CD4-positive, alpha-beta T cell (primary cell): ENCODE data around the gene CADM4. TPM values are rescaled to one million over a fixed set of nuclear protein-coding genes. Genes with fewer than 3 reads are reported as not detected.

ENCODE experiments used
- ATAC-seq: fragments of 200-7000 bp; cut with Tn5 transposase; one replicate; pipeline ENCODE4 v1.10.0; 2022; ENCODE audit warnings: mild to moderate bottlenecking; ENCODE audit not compliant: poor library complexity
- CTCF ChIA-PET: fragments of 350-600 bp; sonication (Branson Sonifier 250); formaldehyde crosslinking; loops from one replicate; lab custom pipeline; 2021; ENCODE audit warnings: antibody characterized with exemption, inconsistent platforms; lab: Charles Lee
- POLR2A ChIA-PET: fragments of 350-600 bp; sonication (Branson Sonifier 250); formaldehyde crosslinking; loops from one replicate; lab custom pipeline; 2021; ENCODE audit warnings: antibody characterized with exemption, inconsistent platforms; lab: Charles Lee
- DNase-seq, 14 experiments: peaks; one replicate each; pipeline ENCODE4 v3.0.0-alpha.2; 2013 to 2020; ENCODE audit warnings: mixed read lengths in 2 of 14
- H3K27ac ChIP-seq, 2 donors: one replicate each; pipeline versions ENCODE4 v1.5.1 to v1.7.0; 2013; ENCODE audit warnings: low read length in 2 of 2, low read depth in 1 of 2, mild to moderate bottlenecking in 1 of 2
- H3K27me3 ChIP-seq, 2 experiments: 1 replicate in 1 of 2; 2 replicates in 1 of 2; pipeline versions ENCODE4 v1.6.1 to v1.7.0; 2013; ENCODE audit warnings: low read length in 2 of 2, control low read depth in 1 of 2, mild to moderate bottlenecking in 1 of 2, moderate library complexity in 1 of 2; ENCODE audit not compliant: insufficient read depth in 2 of 2, control insufficient read depth in 1 of 2
- H3K36me3 ChIP-seq: one replicate; pipeline ENCODE4 v1.6.1; 2013; ENCODE audit warnings: low read length, control low read depth; ENCODE audit not compliant: insufficient read depth
- H3K4me1 ChIP-seq: one replicate; pipeline ENCODE4 v1.6.1; 2013; ENCODE audit warnings: low read length, control low read depth; ENCODE audit not compliant: insufficient read depth
- H3K4me3 ChIP-seq: one replicate; pipeline ENCODE4 v1.5.1; 2013; ENCODE audit warnings: mild to moderate bottlenecking, low read length, moderate library complexity
- H3K9me3 ChIP-seq, 2 experiments: 1 replicate in 1 of 2; 2 replicates in 1 of 2; pipeline versions ENCODE4 v1.6.1 to v1.7.0; 2013; ENCODE audit warnings: low read length in 2 of 2, mild to moderate bottlenecking in 2 of 2, control low read depth in 1 of 2, moderate library complexity in 1 of 2; ENCODE audit not compliant: control insufficient read depth in 1 of 2, insufficient read depth in 1 of 2
- H3K27ac Mint-ChIP-seq: one replicate; pipeline ENCODE4 v1.8.0; 2020; ENCODE audit warnings: mixed read lengths
- H3K27me3 Mint-ChIP-seq: one replicate; pipeline ENCODE4 v1.8.0; 2021; ENCODE audit warnings: mixed read lengths
- H3K36me3 Mint-ChIP-seq: one replicate; pipeline ENCODE4 v1.8.0; 2021; ENCODE audit warnings: low read depth, mixed read lengths
- H3K4me1 Mint-ChIP-seq: one replicate; pipeline ENCODE4 v1.8.0; 2021; ENCODE audit warnings: low read depth, mixed read lengths
- H3K4me3 Mint-ChIP-seq: one replicate; pipeline ENCODE4 v1.8.0; 2020; ENCODE audit warnings: mild to moderate bottlenecking, mixed read lengths
- H3K9me3 Mint-ChIP-seq: one replicate; pipeline ENCODE4 v1.8.0; 2020; ENCODE audit warnings: mixed read lengths
- CTCF ChIP-seq: fragments of 200-600 bp; IDR thresholded peaks from one replicate; pipeline ENCODE4 v1.8.0; 2022; ENCODE audit warnings: antibody characterized with exemption, mild to moderate bottlenecking
- intact Hi-C, 2 experiments: fragments of 100-400 bp; cut with DNase I in 1 of 2; cut with micrococcal nuclease in 1 of 2; formaldehyde crosslinking; loops; one replicate each; pipeline versions ENCODE4 v1.15.1 to v1.9.0; 2023 to 2025; cut with DNase I, micrococcal nuclease
- total RNA-seq, 174 experiments: library from RNA in 2 of 174; stranded (reverse) in 2 of 174; gene quantifications; one replicate each; pipeline ENCODE4 v1.2.3 and lab custom pipeline; 2021 to 2026

Gene CADM4
- total RNA-seq, 2 experiments from 2014 or later = 0.28 to 0.36 TPM

GRCh38 chr19:43582495-43582894 lies 57.2 kb downstream of the CADM4 start:
- no peak overlapping the region for H3K4me3 Mint-ChIP-seq
- peaks cover 19% of the 10 kb centered on the region for H3K4me1 Mint-ChIP-seq
- H3K9me3 Mint-ChIP-seq = no peaks in the 10 kb centered on the region
- CTCF ChIA-PET = interaction anchor here (2.0 kb wide), 1 partner anchor 12 kb away, joined by 5 read pairs; no protein-coding TSS in a partner anchor
- peaks cover 8% of the 10 kb centered on the region for H3K4me1 ChIP-seq
- no peak overlapping the region for H3K27ac ChIP-seq
- DNase-seq = no peak
- H3K27me3 Mint-ChIP-seq = no peaks in the 10 kb centered on the region
- no peak for TF ChIP-seq CTCF
- no peak overlapping the region for H3K4me3 ChIP-seq
- no peaks in the 10 kb centered on the region for H3K36me3 Mint-ChIP-seq
- POLR2A ChIA-PET = no interaction called here
- no peak overlapping the region for H3K27ac Mint-ChIP-seq
- no peaks in the 10 kb centered on the region for H3K36me3 ChIP-seq
- ATAC-seq = no peak
- H3K27me3 ChIP-seq = no peaks in the 10 kb centered on the region
- no peaks in the 10 kb centered on the region for H3K9me3 ChIP-seq
- intact Hi-C loops = no loop called here

GRCh38 chr19:43581467-43581866 lies 58.2 kb downstream of the CADM4 start:
- no peak overlapping the region for H3K27ac ChIP-seq
- peaks cover 27% of the 10 kb centered on the region for H3K4me1 Mint-ChIP-seq
- no peaks in the 10 kb centered on the region for H3K27me3 ChIP-seq
- no peaks in the 10 kb centered on the region for H3K9me3 ChIP-seq
- ATAC-seq (no peak), DNase-seq (no peak)
- ChIA-PET POLR2A (no interaction called here), CTCF (interaction anchor here (2.0 kb wide), 1 partner anchor 13 kb away, joined by 5 read pairs; no protein-coding TSS in a partner anchor)
- TF ChIP-seq CTCF = no peak
- intact Hi-C loops = no loop called here
- H3K4me1 ChIP-seq = peaks cover 10% of the 10 kb centered on the region
- no peaks in the 10 kb centered on the region for H3K9me3 Mint-ChIP-seq
- H3K27ac Mint-ChIP-seq = no peak overlapping the region
- no peaks in the 10 kb centered on the region for H3K36me3 ChIP-seq
- no peaks in the 10 kb centered on the region for H3K27me3 Mint-ChIP-seq
- no peak overlapping the region for H3K4me3 Mint-ChIP-seq
- H3K36me3 Mint-ChIP-seq = no peaks in the 10 kb centered on the region
- no peak overlapping the region for H3K4me3 ChIP-seq

GRCh38 chr19:43578787-43579186 lies 60.9 kb downstream of the CADM4 start:
- Mint-ChIP-seq H3K4me1 (peaks cover 39% of the 10 kb centered on the region), H3K4me3 (peak overlapping the region; percentile 68), H3K27me3 (no peaks in the 10 kb centered on the region), H3K27ac (peak overlapping the region; percentile 24), H3K36me3 (peaks cover 12% of the 10 kb centered on the region), H3K9me3 (no peaks in the 10 kb centered on the region)
- Histone ChIP-seq H3K27ac (no peak overlapping the region), H3K36me3 (no peaks in the 10 kb centered on the region), H3K4me3 (no peak overlapping the region), H3K27me3 (no peaks in the 10 kb centered on the region), H3K4me1 (peaks cover 31% of the 10 kb centered on the region), H3K9me3 (no peaks in the 10 kb centered on the region)
- DNase-seq = no peak
- no peak for ATAC-seq
- CTCF ChIA-PET = interaction anchor here (1.2 kb wide), 1 partner anchor 16 kb away, joined by 3 read pairs; no protein-coding TSS in a partner anchor
- intact Hi-C loops = loop anchor here in 1 of 2 experiments (1.0 kb wide), 1 partner anchor 17 kb away; no protein-coding TSS in a partner anchor
- POLR2A ChIA-PET = no interaction called here
- TF ChIP-seq CTCF = no peak
